CD4-positive, alpha-beta T cell treated with Interleukin-6 for 4 hours (primary cell): Measurements from ENCODE around the gene MMEL1.

Experiments
- DNase-seq: peaks from one replicate; pipeline ENCODE4 v3.0.0-alpha.2; 2020; ENCODE audit warnings: mixed read lengths

MMEL1 gene

DNA sequence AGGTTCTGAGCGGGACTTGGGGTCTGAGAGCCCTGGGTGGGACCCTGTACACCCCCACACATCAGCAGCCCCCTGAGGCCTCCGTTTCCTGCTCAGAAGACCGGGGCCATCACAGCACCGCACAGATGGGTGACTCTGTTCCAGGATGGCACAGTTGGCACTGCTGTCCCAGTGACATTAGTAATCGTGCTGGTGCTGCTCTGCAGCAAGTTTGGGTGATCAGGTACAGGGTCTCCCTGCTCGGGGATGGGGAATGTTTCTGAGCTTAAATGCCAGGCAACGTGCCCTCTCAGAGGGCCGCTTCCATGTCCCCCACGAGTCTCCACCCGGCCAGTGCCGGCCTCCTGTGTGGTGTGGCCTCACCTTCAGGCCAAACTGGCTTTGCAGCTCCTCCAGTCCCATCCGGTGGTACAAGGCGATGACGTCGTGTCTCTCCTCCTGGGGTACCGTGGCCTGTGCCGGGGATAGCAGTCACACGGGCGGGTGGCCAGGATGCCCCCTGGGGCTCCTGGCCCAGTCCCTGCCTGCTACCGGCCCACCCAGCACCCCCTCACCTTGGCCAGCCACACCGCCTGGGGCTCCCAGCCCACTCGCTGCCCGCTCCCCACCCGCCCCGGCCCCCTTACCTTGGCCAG lies 29.2 kb downstream of the MMEL1 start:
- DNase-seq = no peak

- DNase-seq = no peak
Measured at GRCh38 chr1:2602866-2603520, 29.8 kb downstream of the MMEL1 start.

- DNase-seq = no peak
Measured at GRCh38 chr1:2602311-2602835, 30.4 kb downstream of the MMEL1 start.

GRCh38 chr1:2601721-2602303 lies 31.0 kb downstream of the MMEL1 start:
- no peak for DNase-seq

GRCh38 chr1:2598329-2598931 lies 34.4 kb downstream of the MMEL1 start:
- no peak for DNase-seq

- DNase-seq = no peak
Measured at GRCh38 chr1:2597441-2598328, 35.1 kb downstream of the MMEL1 start.

DNA sequence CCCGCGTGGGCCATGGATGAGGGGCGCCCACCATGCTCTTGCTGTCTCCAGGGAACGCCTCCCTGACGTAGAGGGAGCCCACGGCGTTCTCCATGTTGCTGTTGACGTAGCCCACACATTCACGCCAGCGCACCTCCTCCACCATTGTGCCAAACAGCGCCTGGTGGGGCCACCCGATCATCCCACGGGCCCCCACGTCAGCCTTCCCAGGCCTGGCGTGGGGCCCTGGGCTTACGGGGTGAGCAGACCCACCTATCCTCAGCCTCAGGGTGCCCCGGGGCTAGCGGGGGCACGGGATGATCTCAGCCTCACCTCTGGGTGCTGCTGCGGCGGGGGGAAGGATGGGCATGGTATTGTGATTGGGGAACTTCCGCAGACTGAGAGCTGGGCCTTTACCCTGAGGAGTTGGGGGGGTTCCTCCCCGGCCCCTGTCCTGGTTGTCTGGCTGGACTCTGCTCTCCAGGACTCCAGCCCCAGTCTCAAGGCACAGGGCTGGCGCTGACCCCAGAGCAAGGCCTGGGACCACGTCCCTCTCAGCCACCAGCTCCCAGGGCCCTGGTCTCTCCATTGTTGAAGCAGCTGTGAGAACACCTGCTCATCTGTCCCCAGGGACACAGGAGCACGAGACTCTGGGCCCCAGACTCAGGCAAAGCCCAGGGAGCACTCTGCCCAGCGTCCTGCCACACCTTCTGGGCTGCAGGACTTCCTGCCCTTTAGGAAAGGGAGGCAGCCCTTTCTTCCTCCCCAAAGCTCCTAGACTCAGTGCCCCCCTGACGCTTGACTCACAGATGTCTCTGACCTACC lies 36.1 kb downstream of the MMEL1 start:
- no peak for DNase-seq

DNA sequence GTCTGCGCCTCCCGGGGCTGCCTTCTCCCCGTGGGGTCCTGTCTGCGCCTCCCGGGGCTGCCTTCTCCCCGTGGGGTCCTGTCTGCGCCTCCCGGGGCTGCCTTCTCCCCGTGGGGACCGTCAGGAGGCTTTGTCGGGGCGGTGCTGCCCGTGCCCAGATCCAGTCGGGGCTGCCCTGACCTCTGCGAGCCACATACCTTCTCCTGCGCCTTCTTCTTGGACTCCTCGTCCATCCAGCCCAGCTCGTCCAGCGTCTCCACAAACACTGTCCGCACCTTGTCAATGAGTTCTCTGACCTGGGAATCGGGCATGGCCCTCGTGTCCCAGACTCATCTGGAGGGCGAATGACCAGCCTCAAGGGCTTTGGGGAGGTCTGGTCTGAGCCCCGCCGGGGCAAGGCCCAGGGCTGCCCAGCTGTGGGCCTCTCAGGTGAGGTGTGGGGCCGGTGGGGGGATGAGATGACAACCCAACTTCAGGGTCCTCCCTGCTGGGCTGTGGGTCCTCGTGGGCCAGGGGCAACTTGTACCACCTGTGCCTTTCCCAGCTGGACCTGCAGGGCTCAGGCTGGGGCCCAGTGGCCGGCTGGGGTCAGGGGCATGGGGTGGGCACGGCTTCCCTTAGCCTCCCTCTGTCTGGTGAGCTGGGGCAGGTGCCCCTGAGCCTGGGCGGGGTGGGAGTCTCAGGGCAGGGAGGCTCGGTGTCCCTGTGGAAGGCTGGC lies 36.8 kb downstream of the MMEL1 start:
- no peak for DNase-seq

DNA sequence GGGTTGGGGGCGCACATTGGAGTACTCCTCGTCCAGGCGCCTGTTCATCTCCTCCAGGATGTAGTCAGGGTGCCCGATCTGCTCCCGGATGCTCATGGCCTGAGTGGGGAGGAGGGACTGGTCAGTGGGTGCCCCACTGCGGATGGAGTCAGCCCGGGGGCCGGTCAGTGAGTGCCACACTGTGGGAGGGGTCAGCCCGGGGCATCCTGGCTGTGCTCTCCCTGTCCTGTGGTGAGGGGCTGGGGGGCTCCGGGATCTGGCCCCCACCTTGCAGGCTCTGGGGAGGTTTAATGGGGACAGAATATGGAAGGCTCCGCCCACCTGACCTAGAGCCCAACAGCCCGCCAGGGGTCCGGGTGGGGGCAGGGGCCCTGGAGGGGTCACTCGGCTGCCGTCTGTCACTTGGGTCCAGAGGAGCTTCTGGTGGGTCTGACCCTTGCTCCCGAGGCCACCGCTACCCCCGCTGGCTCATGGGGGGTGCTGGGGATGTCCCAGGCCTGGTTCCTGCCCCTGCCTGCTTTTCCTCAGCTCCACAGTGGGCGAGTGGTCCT lies 37.5 kb downstream of the MMEL1 start:
- DNase-seq = no peak

DNA sequence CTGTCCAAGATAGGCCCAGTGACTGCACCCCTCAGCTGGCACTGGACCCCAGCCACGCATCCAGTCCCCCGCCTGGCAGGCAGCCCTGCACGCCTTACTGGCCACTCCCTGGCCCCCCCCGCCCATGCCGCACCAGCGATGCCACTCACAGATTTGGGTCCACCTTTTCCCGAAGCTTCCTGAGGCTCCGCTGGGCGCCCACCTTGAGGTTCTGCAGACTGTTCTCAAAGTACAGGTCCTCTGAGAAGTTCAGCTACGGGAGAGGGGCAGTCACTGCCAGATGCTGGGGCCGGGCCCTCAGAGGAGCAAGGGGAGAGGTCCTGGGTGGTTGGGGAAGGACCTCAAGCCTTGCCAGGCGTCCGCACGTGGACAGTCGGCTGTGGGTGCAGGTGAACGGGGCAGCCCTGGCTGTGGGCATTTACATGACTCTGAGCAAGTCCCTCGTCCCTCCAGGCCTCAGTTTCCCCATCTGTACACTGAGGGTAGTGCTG lies 38.1 kb downstream of the MMEL1 start:
- DNase-seq = no peak

GRCh38 chr1:2594001-2594640 lies 38.7 kb downstream of the MMEL1 start:
- DNase-seq = no peak

DNA sequence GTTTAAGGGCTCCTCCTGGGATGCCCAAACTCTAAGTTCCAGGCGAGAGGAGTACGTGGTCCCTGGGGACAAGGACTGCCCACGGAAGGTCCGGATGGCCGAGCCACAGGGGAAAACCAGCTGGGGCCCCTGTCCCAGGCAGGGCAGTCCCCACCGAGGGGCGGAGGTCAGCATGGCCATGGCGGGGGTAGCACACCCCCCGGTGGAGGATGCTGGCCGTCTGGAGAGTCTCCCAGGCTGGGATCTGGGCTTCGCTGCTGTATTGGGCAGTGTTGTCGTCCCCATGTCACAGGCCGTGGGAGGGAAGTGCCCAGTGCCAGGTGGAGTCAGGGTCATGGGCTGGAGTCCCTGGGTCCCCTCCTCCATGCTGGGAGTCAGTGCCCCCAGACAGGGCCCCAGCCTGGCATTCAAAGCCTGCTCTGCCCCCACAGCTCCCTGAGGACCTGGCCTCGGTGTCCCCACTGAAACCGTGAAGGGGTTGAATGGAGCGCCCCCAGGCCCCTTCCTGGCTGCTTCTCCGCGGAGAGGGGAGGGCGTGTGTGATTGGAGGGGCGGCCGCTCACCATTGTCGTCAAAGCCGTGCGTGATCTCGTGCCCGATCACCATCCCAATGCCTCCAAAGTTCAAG lies 39.5 kb downstream of the MMEL1 start:
- DNase-seq = no peak

DNA sequence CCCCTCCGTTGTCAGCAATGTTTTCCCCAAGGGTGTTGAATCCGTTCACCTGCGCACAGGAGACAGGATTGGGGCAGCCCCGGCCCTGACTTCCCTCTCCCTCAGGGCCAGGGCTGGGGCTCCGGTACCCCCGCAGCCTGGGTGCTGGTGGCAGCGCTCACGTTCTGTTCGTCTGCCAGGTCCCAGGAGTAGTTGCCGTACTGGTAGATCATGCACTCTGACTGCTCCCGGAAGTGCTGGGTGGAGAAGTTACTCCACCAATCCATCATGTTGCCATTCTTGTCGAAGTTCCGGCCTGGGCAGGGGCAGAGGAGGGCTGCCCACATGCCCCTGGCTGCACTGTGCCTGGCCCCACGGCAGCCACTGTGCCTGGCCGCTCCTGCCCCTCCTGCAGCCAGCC lies 40.1 kb downstream of the MMEL1 start:
- peak; percentile 31 for DNase-seq

- DNase-seq = no peak
Measured at GRCh38 chr1:2591581-2592261, 41.1 kb downstream of the MMEL1 start.

DNA sequence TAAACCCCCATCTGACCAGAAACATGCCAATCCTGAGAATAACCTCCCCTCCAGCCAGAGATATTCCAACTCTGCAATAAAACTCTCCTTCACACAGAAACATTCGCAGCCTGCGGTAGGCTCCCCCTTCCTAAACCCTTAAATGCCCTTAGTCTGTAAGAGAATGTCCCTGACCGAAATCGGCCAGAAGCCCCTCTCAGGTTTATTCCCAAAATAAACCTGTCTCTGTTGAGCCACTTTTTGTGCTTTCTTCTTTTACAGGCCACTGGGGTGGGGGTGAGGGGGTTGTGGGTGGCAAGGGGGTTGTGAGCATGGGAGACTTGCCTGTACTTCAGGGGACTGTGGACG lies 41.6 kb downstream of the MMEL1 start:
- no peak for DNase-seq

- DNase-seq = no peak
Measured at GRCh38 chr1:2590233-2591141, 42.3 kb downstream of the MMEL1 start.

DNA sequence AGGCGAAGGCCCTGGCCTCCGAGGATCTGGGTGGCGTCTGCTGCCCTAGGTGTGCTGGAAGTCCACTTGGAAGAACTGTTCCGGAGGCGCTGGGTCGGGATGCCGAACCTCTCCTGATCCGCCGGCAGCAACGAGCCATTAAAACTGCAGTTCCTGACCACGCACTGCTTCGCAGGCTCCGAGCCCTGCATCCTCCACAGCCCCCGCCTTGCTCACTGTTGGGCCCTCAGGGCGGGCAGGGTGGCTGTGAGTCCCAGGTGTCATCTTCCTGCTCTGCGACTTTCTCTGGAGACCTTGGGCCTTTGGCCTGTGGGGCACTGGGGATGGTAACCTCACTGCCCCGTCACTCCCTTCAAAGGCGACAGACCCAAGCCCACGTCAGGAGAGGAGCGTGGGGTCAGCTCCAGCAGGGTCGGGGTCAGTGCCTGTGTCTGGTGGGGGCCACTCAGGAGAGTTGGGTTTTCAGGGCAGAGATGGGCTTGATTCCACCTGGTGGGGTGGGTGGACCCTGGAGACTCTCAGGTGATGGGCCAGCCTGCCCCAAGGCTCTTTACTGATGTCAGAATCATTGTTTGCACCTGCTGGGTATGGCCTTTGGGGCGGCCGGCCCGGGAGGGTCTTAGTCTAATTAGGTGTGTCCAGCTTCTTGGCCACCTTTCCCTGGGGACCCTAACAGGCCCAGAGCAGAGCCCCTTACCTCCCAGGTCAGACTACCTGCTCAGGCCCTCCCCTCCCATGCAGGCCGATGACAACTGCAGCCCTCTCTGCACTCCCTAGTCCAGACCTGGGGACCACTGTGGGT lies 43.2 kb downstream of the MMEL1 start:
- DNase-seq = no peak
